ENCODE results near the gene GSC2.

- TF ChIP-seq CTCF (conservative IDR thresholded peaks at IDR 0.05) (no peak), ZFX (IDR thresholded peaks at IDR 0.05) (no peak)
Observed at GRCh38 chr22:19114984-19115552, 35.0 kb downstream of the GSC2 start.
